ENCODE data around the gene SH3GL2. TPM values are rescaled to one million over a fixed set of nuclear protein-coding genes. Genes with fewer than 3 reads are reported as not detected.

SH3GL2 gene
- polyA plus RNA-seq, 1 donor (not counting 4 experiments of a cell fraction or from before 2014, with no cell fraction given): not detected

DNA sequence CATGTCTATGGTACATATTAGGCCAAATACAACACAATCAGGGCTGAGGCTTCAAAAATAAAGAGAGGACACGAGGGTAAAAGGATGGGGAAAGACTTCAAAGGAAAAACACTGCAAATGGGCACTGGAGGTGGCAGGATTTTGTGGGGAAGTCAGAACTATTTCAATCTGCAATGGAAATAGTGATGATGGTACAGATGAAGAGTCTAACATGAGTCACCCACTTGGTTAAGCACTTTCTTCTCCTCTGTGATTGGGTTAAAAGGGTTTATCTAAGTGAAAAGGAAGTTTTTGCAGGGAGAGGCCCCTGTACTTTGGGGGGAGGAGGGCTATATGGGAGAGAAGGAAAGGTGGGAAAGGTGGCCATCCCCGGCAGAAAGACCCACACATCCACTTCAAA is 4.5 kb upstream of the SH3GL2 start:
- FAIRE-seq: no peak
- H3K36me3 ChIP-seq (ENCODE audit: control insufficient read depth in 2 of 2, extremely low read depth in 1 of 2, insufficient read depth in 2 of 2, low read length in 2 of 2): no peaks in the 10 kb centered on the region
- H3K27ac ChIP-seq (ENCODE audit: control insufficient read depth, insufficient read depth, low read length): no peak overlapping the region
- no peaks in the 10 kb centered on the region for H3K9me1 ChIP-seq (ENCODE audit: control insufficient read depth, extremely low read depth, insufficient read depth, low read length)
- no peaks in the 10 kb centered on the region for H3K9me3 ChIP-seq (ENCODE audit: control insufficient read depth, low read depth, low read length)
- H2AFZ ChIP-seq (ENCODE audit: control insufficient read depth, low read length): no peak overlapping the region
- no peak overlapping the region for H3K4me2 ChIP-seq (ENCODE audit: control insufficient read depth, extremely low read depth, insufficient read depth, low read depth, low read length)
- no peak overlapping the region for H3K4me3 ChIP-seq (ENCODE audit: control insufficient read depth in 2 of 3, extremely low read depth in 1 of 3, insufficient read depth in 2 of 3, low read depth in 1 of 3, low read length in 3 of 3)
- dilution Hi-C loops (cut with MboI; ENCODE audit: extremely low pct_ligation_motif_present, low sequenced_read_pairs): no loop called here
- no peak for DNase-seq (ENCODE audit: low read depth, low spot score)
- peaks cover 14% of the 10 kb centered on the region for H3K27me3 ChIP-seq (ENCODE audit: control insufficient read depth, extremely low read depth, insufficient read depth, low read length)
- no peaks in the 10 kb centered on the region for H4K20me1 ChIP-seq (ENCODE audit: control insufficient read depth, extremely low read depth, insufficient read depth, low read length)
- H3K79me2 ChIP-seq (ENCODE audit: control insufficient read depth, insufficient read depth, low read length): no peaks in the 10 kb centered on the region
- H3K9ac ChIP-seq (ENCODE audit: control insufficient read depth, extremely low read depth, insufficient read depth, low read length): no peak overlapping the region
- no peaks in the 10 kb centered on the region for H3K4me1 ChIP-seq (ENCODE audit: control insufficient read depth, extremely low read depth, insufficient read depth, low read length)
- TF ChIP-seq EZH2 (IDR thresholded peaks at IDR 0.05; ENCODE audit: low read length): no peak
- TF ChIP-seq, protein P1, sequence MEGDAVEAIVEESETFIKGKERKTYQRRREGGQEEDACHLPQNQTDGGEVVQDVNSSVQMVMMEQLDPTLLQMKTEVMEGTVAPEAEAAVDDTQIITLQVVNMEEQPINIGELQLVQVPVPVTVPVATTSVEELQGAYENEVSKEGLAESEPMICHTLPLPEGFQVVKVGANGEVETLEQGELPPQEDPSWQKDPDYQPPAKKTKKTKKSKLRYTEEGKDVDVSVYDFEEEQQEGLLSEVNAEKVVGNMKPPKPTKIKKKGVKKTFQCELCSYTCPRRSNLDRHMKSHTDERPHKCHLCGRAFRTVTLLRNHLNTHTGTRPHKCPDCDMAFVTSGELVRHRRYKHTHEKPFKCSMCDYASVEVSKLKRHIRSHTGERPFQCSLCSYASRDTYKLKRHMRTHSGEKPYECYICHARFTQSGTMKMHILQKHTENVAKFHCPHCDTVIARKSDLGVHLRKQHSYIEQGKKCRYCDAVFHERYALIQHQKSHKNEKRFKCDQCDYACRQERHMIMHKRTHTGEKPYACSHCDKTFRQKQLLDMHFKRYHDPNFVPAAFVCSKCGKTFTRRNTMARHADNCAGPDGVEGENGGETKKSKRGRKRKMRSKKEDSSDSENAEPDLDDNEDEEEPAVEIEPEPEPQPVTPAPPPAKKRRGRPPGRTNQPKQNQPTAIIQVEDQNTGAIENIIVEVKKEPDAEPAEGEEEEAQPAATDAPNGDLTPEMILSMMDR (optimal IDR thresholded peaks at IDR 0.05 in 1 of 3, IDR thresholded peaks at IDR 0.05 in 1 of 3, conservative IDR thresholded peaks at IDR 0.05 in 1 of 3; ENCODE audit: extremely low read depth in 1 of 3, insufficient read depth in 2 of 3, low read length in 3 of 3): no peak

DNA sequence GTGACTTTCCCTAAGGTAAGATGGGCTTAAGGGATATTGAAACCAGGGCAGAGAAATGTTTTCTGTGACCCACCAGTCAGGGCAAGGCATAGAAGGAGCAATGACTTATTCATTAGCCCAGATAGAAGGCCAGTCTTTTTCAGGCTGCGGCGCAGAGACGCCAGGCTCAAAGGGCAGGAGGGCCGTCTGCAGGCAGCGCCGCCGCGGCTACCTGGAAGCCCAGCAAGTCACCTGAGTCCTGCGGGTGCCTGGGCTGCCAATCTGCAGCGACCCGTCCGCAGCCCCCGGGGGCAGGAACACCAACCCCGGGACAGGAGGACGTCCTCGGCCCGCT is 322 bp upstream of the SH3GL2 start:
- peak overlapping the region; percentile 22 for H2AFZ ChIP-seq (ENCODE audit: control insufficient read depth, low read length)
- no peak overlapping the region for H3K27ac ChIP-seq (ENCODE audit: control insufficient read depth, insufficient read depth, low read length)
- dilution Hi-C loops (cut with MboI; ENCODE audit: extremely low pct_ligation_motif_present, low sequenced_read_pairs): no loop called here
- H3K4me2 ChIP-seq (ENCODE audit: control insufficient read depth, extremely low read depth, insufficient read depth, low read depth, low read length): peak overlapping the region; percentile 60
- no peaks in the 10 kb centered on the region for H3K4me1 ChIP-seq (ENCODE audit: control insufficient read depth, extremely low read depth, insufficient read depth, low read length)
- no peaks in the 10 kb centered on the region for H4K20me1 ChIP-seq (ENCODE audit: control insufficient read depth, extremely low read depth, insufficient read depth, low read length)
- TF ChIP-seq, protein P1 (optimal IDR thresholded peaks at IDR 0.05 in 1 of 3, IDR thresholded peaks at IDR 0.05 in 1 of 3, conservative IDR thresholded peaks at IDR 0.05 in 1 of 3; ENCODE audit: extremely low read depth in 1 of 3, insufficient read depth in 2 of 3, low read length in 3 of 3): no peak
- peak; percentile 39 for TF ChIP-seq EZH2 (IDR thresholded peaks at IDR 0.05; ENCODE audit: low read length)
- FAIRE-seq: no peak
- no peak for DNase-seq (ENCODE audit: low read depth, low spot score)
- H3K4me3 ChIP-seq (ENCODE audit: control insufficient read depth in 2 of 3, extremely low read depth in 1 of 3, insufficient read depth in 2 of 3, low read depth in 1 of 3, low read length in 3 of 3): peak overlapping the region in 2 of 3 experiments; percentile 6 to 44
- no peaks in the 10 kb centered on the region for H3K9me1 ChIP-seq (ENCODE audit: control insufficient read depth, extremely low read depth, insufficient read depth, low read length)
- H3K9me3 ChIP-seq (ENCODE audit: control insufficient read depth, low read depth, low read length): no peaks in the 10 kb centered on the region
- H3K79me2 ChIP-seq (ENCODE audit: control insufficient read depth, insufficient read depth, low read length): no peaks in the 10 kb centered on the region
- H3K9ac ChIP-seq (ENCODE audit: control insufficient read depth, extremely low read depth, insufficient read depth, low read length): no peak overlapping the region
- peaks cover 32% of the 10 kb centered on the region for H3K27me3 ChIP-seq (ENCODE audit: control insufficient read depth, extremely low read depth, insufficient read depth, low read length)
- H3K36me3 ChIP-seq (ENCODE audit: control insufficient read depth in 2 of 2, extremely low read depth in 1 of 2, insufficient read depth in 2 of 2, low read length in 2 of 2): no peaks in the 10 kb centered on the region
